ENCODE results near the gene SETDB1. TPM values are rescaled to one million over a fixed set of nuclear protein-coding genes. Genes with fewer than 3 reads are reported as not detected.

Gene SETDB1
- total and polyA plus RNA-seq, 8 donors: 33.1 to 96.6 (median 90.0) TPM

DNA sequence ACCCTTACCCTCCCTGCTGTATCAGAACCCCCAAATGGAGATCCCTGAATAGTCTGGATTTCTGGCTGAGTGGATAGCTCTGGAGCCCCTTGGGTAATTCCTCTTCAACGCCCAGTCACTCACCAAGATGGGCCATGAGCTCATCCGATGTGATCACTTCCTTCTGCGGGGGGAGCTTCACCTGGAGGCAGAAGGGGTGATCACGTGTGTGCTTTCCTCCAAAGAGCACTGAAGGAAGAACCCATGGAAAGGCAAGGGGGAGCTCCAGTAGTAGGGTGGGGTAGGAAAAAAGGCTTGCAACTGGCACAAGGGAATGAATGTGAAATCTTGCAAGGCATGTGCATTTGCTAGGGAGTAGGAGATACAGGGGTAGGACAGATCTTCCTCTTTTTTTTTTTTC is 75.4 kb downstream of the SETDB1 start:
- no peak for DNase-seq
- H3K27me3 ChIP-seq: no peaks in the 10 kb centered on the region
- no peaks in the 10 kb centered on the region for H3K9me3 ChIP-seq
- TF ChIP-seq, protein P1, sequence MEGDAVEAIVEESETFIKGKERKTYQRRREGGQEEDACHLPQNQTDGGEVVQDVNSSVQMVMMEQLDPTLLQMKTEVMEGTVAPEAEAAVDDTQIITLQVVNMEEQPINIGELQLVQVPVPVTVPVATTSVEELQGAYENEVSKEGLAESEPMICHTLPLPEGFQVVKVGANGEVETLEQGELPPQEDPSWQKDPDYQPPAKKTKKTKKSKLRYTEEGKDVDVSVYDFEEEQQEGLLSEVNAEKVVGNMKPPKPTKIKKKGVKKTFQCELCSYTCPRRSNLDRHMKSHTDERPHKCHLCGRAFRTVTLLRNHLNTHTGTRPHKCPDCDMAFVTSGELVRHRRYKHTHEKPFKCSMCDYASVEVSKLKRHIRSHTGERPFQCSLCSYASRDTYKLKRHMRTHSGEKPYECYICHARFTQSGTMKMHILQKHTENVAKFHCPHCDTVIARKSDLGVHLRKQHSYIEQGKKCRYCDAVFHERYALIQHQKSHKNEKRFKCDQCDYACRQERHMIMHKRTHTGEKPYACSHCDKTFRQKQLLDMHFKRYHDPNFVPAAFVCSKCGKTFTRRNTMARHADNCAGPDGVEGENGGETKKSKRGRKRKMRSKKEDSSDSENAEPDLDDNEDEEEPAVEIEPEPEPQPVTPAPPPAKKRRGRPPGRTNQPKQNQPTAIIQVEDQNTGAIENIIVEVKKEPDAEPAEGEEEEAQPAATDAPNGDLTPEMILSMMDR (IDR thresholded peaks at IDR 0.05): no peak
- peaks cover 0 to 32% of the 10 kb centered on the region in 2 donors for H3K36me3 ChIP-seq
- no peak for ATAC-seq
- no peak overlapping the region for H3K4me3 ChIP-seq
- peak overlapping the region in 1 of 2 donors; percentile 87 for H3K27ac ChIP-seq
- peaks cover 23 to 69% of the 10 kb centered on the region in 2 donors for H3K4me1 ChIP-seq
- intact Hi-C loops (cut with DNase I): no loop called here

GRCh38 chr1:151002051-151002450 is 75.9 kb downstream of the SETDB1 start:
- Histone ChIP-seq H3K36me3 (peaks cover 0 to 28% of the 10 kb centered on the region in 2 donors), H3K4me1 (peaks cover 26 to 74% of the 10 kb centered on the region in 2 donors), H3K9me3 (no peaks in the 10 kb centered on the region), H3K27ac (peak overlapping the region in 1 of 2 donors; percentile 87), H3K27me3 (no peaks in the 10 kb centered on the region), H3K4me3 (no peak overlapping the region)
- ATAC-seq: no peak
- TF ChIP-seq, protein P1 (IDR thresholded peaks at IDR 0.05): no peak
- intact Hi-C loops (cut with DNase I): no loop called here
- DNase-seq: no peak

GRCh38 chr1:151002611-151003010 is 76.4 kb downstream of the SETDB1 start:
- TF ChIP-seq, protein P1 (IDR thresholded peaks at IDR 0.05): no peak
- H3K4me1 ChIP-seq: peaks cover 31 to 79% of the 10 kb centered on the region in 2 donors
- H3K27me3 ChIP-seq: no peaks in the 10 kb centered on the region
- peak overlapping the region in 1 of 2 donors; percentile 87 for H3K27ac ChIP-seq
- H3K4me3 ChIP-seq: peak overlapping the region in 1 of 2 donors; percentile 20
- peaks cover 0 to 22% of the 10 kb centered on the region in 2 donors for H3K36me3 ChIP-seq
- intact Hi-C loops (cut with DNase I): no loop called here
- no peaks in the 10 kb centered on the region for H3K9me3 ChIP-seq
- ATAC-seq (no peak), DNase-seq (no peak)

DNA sequence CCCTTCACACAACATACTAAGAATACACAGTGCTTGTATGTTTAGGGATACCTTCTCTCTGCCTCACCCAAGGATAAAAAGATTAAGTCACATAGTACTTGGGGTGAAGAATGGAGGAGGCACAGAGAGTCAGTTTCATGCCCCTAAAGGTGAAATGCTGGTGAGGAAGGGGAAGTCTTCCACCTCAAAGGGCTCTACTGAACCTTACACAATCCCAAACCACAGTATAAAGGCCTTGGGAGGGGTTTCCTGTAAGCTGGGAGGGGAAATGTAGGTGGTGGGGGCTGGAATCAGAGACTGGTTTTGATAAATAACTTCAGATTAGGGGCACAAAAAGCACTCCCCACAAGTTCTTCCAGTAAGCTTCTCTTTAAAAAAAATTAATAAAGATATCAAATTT is 77.0 kb downstream of the SETDB1 start:
- Histone ChIP-seq H3K4me1 (peaks cover 34 to 85% of the 10 kb centered on the region in 2 donors), H3K36me3 (peaks cover 0 to 16% of the 10 kb centered on the region in 2 donors), H3K27me3 (no peaks in the 10 kb centered on the region), H3K4me3 (peak overlapping the region in 1 of 2 donors; percentile 20), H3K27ac (peak overlapping the region; percentile 4 to 87), H3K9me3 (no peaks in the 10 kb centered on the region)
- DNase-seq (no peak), ATAC-seq (no peak)
- TF ChIP-seq, protein P1 (IDR thresholded peaks at IDR 0.05): no peak
- intact Hi-C loops (cut with DNase I): no loop called here

GRCh38 chr1:151005729-151006319 is 79.7 kb downstream of the SETDB1 start:
- TF ChIP-seq, protein P1 (IDR thresholded peaks at IDR 0.05): no peak
- ATAC-seq (no peak), DNase-seq (no peak)
- peaks cover 38 to 87% of the 10 kb centered on the region in 2 donors for H3K4me1 ChIP-seq
- peak overlapping the region; percentile 94 to 96 for H3K27ac ChIP-seq
- H3K4me3 ChIP-seq: peak overlapping the region; percentile 58
- H3K9me3 ChIP-seq: no peaks in the 10 kb centered on the region
- intact Hi-C loops (cut with DNase I): no loop called here
- H3K36me3 ChIP-seq: no peaks in the 10 kb centered on the region
- H3K27me3 ChIP-seq: no peaks in the 10 kb centered on the region

All from left lung (tissue), 10 donors.